ENCODE measurements around the gene FAM184B.

The FAM184B gene

DNA sequence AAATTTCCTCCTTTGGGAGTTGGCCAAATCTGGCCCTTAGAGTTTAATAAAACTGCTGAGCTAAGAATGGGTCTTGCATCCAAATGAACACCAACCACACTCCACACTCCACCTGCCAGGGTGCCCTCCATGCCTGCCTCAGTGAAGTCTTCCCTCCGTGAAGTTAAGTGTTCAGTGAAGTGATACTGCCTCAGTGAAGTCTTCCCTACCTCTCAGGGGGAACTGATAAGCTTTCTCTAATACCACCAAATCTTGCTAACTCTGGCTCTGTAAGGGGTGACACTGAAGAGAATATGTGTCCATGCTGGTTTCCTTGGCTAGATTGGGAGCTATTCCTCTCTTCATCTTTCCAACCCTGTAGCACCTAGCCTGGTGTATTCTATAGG is 139.0 kb downstream of the FAM184B start:
- in situ Hi-C loops (cut with MboI; ENCODE audit: low sequenced_read_pairs): no loop called here

DNA sequence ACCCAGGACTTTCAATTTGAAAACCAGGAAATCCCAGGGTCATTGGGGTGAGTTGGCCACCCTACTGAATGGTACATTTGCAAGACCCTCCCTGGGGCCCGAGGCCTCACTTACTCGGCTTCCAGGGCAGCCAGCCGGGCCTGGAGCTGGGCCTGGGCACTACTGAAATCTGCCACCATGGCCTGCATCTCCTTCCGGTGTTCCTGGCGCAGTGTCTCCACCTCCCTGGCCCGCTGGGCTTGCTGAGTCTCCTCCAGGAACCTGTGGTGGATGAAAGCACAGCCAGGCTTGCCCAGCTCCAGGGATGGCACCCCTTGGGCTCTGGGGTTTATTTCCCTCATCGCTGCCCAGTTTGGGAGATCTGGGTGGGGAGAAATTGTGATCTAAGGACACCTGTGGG is 142.3 kb downstream of the FAM184B start:
- in situ Hi-C loops (cut with MboI; ENCODE audit: low sequenced_read_pairs): no loop called here

DNA sequence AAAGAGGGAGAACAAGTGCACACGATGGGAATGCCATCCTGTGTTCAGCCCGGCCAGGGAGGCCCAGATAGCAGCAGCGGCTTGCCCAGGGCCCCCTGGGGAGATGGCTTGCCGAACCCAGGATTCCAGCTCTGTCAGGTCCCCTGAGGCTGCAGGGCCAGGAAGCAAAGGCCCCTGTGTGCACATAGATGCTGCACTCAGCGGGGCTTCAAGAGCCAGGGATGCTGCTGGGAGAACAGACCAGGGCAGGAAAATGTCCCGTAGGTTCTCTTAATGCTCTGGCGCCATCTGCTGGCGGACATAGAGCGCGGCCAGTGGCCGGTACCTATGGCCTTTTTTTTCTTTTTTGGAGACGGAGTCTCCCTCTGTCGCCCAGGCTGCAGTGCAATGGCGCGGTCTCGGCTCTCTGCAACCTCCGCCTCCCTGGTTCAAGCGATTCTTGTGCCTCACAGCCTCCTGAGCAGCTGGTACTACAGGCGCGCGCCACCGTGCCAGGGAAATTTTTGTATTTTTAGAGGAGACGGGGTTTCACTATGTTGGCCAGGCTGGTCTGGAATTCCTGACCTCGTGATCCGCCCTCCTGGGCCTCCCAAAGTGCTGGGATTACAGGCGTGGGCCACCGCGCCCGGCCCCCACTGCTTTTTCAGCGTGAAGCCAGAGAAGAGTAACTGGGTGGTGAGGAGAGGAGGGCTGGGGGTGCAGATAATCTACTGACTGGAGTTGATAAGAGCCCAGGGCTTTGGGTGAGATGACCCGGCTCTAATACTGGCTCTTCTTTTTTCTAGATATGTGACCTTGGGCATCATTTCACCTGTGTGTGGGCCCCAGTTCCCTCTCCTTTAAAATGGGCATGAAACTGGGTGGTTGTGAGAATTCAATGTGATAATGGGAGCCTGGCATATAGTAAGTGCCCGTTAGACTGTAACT is 144.5 kb downstream of the FAM184B start:
- in situ Hi-C loops (cut with MboI; ENCODE audit: low sequenced_read_pairs): no loop called here

DNA sequence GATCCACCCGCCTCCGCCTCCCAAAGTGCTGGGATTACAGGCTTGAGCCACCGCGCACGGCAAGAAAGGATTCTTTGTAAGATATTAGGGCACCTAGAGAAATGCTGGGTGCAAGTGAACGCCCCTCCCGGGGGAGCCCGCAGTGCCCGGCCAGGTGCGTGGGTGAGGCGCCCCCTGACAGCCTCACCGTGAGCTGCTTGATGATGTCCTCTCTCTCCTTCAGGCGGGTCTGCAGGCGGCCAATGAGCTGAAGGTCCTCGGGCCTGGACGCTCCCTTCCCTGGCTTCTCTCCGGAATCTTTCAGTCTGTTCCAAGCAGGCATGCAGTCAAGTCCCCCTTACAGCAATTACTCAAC is 145.1 kb downstream of the FAM184B start:
- in situ Hi-C loops (cut with MboI; ENCODE audit: low sequenced_read_pairs): no loop called here

DNA sequence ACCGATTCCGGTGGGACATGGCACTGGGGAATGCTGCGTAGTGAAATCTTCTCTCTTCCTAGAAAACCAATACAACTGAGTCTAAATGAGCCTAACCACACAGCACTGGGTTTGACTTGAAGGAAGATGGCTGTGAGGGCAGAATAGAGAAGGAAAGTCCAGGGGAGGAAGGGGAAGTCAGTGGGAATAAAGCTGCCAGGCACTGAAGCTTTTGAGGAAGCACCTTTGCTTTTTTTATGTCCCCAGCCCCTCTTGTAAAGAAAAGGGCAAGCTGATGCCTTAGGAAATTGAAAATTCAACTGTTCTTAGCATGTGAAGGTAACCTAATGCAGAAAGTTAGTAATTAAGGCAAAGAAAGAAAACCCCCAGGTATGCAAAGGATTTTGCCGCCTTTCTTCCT is 146.4 kb downstream of the FAM184B start:
- in situ Hi-C loops (cut with MboI; ENCODE audit: low sequenced_read_pairs): no loop called here

DNA sequence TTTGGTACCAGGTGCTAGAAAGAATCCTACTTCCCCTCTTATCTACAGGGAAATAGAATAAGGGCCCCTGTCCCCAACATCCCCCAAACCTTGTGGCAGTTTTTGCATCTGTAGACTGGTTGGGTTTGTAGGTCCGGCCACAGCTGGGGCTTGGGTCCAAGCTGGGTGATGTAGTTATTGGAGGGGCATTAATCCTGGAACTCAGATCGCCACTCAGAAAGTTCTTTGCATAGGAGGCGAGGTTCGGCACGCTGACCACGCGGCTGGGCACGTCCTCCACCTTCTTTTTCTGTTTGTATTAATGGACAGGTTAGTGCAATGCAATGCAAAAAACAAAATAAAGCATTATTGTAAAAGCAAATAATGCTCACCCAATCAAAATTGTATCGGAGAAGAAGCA is 147.8 kb downstream of the FAM184B start:
- in situ Hi-C loops (cut with MboI; ENCODE audit: low sequenced_read_pairs): no loop called here

DNA sequence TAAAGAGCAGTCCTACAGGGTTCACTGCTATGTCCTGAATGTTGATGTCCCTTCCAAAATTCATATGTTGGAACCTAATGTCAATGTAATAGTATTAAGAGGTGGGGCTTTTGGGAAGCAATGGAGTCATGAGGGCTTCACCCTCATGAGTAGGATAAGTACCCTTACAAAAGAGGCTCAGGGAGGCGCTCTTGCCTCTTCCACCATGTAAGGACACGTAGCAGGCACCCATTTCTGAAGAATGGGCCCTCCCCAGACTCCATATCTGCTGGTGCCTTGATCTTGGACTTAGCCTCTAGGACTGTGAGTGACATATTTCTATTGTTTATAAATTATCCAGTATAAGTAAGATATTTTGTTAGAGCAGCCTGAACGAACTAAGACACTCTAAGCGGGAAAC is 151.2 kb downstream of the FAM184B start:
- in situ Hi-C loops (cut with MboI; ENCODE audit: low sequenced_read_pairs): no loop called here

DNA sequence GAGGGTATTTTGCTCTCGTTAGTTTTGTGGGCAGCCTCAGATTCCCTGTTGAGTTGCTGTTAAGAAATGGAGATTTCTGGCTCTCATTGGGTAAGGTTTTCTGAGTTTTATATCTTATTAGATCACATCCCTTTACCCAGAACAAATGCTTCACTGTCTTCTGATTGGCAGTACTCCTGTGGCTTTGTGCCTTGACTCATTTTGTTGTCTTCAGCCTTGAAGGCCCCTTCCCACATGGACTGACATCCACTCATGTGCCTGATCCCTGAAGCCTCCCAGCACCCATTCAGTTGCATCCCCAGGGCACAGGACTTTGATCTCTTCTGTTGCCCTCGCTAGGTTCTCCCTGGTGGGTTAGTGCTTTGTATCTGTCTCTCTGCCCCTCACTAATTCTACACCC is 156.6 kb downstream of the FAM184B start:
- in situ Hi-C loops (cut with MboI; ENCODE audit: low sequenced_read_pairs): no loop called here

DNA sequence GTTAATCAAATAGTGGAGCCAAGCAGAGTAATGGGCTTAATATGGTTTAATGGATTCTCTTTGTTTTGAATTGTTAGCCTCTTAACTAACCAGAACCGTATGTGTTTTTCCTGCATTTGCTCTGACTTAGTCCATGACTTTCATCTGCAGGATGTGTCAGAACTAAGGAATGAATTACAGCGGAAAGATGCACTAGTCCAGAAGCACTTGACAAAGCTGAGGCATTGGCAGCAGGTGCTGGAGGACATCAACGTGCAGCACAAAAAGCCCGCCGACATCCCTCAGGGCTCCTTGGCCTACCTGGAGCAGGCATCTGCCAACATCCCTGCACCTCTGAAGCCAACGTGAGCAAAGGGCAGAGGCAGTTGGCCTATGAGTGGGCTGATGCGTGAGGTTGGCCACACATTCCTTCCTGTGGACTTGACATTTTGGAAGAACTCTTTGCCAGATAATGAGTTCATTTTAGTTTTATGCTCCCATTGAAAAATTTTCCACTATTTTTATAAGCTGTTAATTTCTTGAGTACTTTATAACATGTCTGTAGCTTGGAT is 157.9 kb downstream of the FAM184B start:
- in situ Hi-C loops (cut with MboI; ENCODE audit: low sequenced_read_pairs): no loop called here

DNA sequence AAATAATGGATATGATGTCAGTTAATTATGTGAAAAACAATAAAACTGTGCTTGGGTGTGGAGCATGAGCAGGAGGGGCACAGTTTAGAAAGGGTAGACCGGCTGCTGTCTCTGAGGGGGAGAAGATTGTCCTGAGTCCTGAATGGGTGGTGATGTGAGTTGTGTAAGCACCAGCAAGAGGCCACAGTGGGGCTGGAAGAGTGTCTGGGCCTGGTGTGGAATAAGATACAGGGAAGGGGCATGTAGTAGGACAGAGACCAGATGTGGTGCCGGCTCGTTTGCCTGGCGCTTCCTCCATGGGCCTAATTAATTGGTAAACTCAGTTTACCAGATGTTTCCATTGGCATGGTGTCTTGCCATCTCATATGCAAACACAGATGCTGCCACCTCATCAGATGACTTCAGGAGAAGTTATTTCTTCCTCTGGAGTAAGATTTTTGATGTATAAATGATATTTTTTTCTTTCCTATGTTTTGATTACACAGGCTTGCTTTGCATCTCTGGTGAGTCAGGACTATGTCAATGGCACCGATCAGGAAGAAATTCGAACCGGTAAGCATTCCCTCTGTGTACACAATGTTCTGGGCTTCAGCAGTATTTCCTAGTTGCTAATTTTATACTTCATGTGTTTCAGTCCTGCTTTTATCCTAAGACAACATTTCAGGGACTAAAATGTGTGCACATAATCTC is 161.9 kb downstream of the FAM184B start:
- in situ Hi-C loops (cut with MboI; ENCODE audit: low sequenced_read_pairs): no loop called here

DNA sequence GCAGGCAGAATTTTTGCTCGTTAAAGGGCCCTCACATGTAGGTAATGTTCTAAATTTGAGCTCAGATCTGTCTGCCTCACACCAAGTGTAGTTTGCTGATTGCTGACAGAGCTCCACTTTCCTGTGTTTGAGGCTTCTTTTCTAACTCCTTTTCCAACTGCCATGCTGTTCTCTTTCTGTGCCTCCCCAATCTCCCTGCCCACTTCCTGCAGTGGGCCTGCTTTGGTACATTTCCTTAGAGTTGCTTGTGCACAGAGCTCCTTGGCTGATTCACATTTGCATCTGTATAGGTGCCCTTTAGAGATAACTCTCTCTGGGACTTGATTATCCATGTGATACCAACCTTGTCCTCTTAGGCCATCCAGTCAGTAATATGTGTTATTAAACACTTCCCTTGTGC is 162.5 kb downstream of the FAM184B start:
- in situ Hi-C loops (cut with MboI; ENCODE audit: low sequenced_read_pairs): no loop called here

DNA sequence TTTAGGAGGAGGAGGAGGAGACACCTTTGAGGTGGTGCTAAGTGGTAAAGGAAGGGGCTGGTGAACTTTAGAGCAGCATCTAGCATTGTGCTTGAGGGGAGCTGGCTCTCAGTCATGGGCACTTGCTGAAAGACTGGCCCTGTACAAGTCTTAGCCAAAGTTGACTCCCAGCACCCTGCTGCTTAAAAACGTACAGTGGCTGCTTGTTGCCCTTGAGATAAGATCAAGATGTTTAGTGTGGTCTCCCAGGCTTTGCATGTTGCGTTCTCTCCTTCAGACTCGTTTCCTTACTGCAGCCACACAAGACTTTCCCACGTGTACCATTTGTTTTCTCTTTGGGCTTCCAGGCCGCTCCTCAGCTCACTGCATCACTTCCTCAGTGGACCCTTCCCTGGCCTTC is 165.1 kb downstream of the FAM184B start:
- in situ Hi-C loops (cut with MboI; ENCODE audit: low sequenced_read_pairs): no loop called here

DNA sequence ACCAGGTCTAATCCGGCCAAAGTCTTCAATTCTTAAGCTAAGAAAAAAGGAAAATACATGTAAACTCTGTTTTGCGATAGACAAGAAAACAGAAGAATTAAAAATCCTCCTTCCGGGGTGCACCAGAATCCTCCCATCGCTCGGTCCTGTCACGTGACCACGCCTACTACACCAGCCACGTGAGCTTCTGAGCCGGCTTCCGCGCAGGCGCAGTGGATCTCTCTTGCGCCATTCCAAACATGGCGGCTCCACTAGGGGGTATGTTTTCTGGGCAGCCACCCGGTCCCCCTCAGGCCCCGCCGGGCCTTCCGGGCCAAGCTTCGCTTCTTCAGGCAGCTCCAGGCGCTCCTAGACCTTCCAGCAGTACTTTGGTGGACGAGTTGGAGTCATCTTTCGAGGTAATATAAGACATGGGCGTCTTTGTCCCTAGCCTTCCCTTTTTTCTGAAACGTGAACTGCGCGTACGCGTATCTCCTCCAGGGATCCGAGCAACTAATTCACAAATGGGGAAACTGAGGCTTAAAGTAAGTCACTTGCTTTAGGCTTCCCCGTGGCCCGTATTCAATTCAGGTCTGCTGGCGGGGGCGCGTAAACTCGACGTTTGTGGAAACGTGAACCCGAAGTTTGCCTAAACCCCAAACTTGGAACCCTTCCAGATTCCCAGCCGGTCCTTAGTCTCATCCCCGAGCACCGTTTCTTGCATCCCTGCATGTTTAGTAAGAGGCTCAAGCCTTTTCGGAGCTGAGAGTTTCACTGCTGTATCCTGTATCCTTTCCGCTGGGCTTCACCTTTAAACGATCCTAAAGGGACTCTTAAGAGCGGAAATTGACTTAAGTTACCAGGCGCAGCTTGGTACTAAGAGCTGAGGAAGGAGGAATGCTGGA is 166.8 kb downstream of the FAM184B start, which contains the start of gene MED28:
TSS of gene MED28 (plus strand) at position 226 of the 884 bp plus-strand sequence. CDS start at position 240, 14 bp downstream.
- in situ Hi-C loops (cut with MboI; ENCODE audit: low sequenced_read_pairs): no loop called here

DNA sequence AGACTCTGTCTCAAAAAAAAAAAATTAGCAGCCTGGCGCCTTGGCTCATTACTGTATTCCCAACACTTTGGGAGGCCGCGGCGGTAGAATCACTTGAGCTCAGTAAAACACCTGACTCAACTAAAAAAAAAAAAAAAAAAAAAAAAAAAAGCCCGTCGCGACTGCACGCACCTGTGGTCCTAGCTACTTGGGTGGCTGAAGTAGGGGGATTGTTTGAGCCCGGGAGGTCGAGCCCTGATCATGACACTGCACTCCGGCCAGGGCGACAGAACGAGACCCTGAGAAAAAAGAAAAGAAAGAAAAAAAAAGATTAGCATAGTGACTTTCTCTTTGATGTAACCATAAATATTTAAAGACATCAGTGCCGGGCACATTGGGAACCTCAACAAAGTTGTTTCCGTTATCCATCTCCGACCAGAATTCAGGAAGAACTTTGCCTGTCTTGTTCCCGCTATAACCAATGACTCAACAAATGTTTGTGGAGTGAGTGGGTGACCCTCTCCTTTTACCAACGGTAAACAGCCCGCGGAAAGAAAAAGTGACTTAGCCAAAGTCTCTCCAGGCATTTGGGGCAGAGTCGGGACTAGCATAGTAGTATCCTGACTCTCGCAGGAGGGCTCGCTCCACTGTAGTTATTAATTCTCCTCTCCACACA is 167.5 kb downstream of the FAM184B start:
- in situ Hi-C loops (cut with MboI; ENCODE audit: low sequenced_read_pairs): no loop called here

DNA sequence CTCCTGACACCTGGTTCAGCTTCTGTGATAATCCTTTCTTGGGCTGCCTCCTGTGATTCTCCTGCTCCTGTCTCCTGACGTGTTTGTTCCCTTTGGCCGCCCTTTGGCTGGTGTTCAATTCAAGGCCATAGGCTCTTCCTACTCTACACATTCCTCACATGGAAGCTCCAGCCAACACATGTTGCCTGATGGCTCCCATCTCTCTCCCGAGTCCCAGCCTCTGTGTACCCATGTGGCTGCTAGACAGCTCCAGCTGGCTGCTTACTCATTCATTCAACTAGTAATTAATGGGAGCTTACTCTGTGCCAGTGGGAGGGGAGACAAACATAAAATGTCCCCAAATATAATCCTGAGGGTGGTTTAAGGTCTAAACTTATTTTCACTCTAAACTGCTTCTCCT is 176.2 kb downstream of the FAM184B start:
- in situ Hi-C loops (cut with MboI; ENCODE audit: low sequenced_read_pairs): no loop called here

DNA sequence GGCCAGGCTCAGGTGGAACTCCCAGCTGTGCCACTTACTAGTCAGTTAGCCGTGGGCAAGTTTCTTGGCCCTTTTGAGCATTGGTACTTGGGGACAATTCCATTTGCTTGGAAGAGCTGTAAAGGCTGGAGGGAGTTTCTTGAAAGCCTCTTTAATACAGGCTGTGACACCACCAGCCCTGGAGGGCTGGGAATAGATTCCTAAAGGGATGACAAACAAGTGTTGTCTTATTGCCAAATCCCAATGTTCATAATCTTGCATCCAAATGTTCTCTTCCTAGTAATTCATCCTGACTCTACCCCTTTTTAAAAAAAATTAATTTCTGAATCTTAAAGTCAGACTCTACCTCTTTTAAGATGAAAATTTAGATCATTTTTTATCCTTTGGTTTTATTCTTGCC is 181.6 kb downstream of the FAM184B start:
- in situ Hi-C loops (cut with MboI; ENCODE audit: low sequenced_read_pairs): no loop called here

DNA sequence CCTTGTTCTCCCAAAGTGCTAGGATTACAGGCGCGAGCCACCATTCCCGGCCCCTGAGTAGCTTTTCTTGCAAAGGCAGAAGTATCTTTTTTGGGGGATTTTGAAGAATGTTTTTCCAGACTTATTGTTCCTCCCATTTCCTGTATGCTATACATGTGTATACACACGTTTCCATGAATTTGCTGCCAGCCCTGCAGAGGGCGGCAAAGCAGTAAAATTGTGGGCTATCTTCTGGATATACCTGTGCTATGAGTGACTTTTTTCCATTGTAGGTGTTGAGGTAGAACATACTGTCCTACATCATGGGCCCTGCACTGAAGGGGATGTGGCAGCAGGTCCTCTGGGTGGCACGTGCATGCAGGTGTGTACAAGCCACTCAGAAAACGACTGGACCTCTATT is 183.9 kb downstream of the FAM184B start:
- in situ Hi-C loops (cut with MboI; ENCODE audit: low sequenced_read_pairs): no loop called here

DNA sequence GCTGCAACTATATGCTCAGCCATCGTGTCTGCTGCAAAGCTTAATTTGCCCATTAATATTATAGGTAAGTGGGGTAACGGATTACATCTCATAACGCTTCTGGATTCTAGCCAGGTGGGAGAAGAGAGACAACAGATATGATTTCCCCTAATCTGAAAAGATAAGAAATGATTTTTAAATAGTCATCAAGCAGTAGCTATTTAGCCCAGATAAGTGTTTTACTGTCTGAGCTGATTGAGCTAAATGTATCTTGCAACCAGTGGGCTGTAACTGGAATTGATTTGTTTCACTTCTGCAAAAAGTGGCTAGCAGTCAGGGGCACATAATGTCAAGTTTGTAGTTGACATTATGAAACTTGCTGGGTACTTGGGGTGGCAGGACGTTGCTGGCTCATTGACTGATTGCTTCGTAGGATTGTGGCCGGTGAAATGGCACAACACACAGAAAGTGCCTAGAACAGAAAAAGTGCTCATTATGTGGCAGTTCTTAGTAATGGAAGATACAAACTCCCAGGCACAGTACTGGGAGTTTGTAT is 185.9 kb downstream of the FAM184B start:
- in situ Hi-C loops (cut with MboI; ENCODE audit: low sequenced_read_pairs): no loop called here

DNA sequence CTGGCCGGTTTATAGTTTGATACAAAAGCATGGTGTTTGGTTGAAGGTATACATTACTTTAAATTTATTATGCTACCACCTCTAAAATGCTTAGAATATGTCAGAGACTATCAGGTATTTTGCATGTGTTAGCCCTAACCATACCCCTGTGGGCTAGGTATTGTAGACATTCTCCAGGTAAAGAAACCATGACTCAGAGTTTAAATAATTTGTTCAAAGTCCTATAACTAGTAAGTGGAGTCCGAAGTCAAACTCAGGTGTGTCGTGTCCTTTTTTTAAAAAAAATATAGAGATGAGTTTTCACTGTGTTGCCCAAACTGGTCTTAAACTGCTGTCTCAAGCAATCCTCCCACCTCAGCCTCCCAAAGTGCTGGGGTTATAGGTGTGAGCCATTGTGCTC is 192.1 kb downstream of the FAM184B start:
- in situ Hi-C loops (cut with MboI; ENCODE audit: low sequenced_read_pairs): no loop called here

DNA sequence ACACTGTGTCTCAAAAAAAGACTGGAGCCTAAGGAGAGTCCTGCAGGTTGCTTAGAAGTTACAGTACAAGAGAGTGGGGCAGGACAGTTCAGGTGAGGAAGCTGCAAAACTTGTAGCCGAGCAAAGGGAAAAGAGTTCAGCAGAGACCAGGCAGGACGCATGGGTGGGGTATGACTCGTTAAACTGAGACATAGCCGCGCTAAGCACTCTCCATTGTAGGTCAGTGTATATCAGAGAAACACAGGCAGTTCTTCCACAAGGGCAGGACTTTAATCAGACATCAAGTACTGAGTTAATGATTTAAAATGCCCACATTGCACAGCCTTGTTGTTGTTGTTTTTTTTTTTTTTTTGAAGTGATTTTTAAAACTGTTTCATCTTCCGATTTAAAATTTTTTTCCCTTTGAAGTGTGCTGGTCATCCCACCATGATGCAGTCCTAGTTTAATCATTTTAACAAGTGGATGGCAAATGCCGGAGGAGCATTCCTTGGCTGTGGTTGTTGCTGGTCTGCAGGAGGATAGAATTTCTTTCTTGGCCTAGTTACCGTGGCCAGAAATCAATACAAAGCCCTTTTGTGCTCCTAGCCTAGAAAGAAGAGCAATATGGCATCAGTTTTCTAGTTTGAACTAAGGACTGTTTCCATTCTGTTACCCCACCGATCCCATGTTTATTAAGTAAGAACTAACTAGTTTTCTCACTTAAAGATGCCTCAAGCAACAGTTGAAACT is 194.2 kb downstream of the FAM184B start:
- in situ Hi-C loops (cut with MboI; ENCODE audit: low sequenced_read_pairs): no loop called here

All from HL-60/S4 treated with retinoic acid at 250 ng/mL for 4 days and 3 days (cell line).